Tibial artery (tissue), 4 donors: ENCODE data around the gene OLFM3.

Experiments
- DNase-seq, 2 donors: peaks; one replicate each; pipeline ENCODE4 v3.0.0-alpha.2; 2019
- H3K27ac ChIP-seq, 2 donors: fragments of 200-600 bp; sonication (generic) in 1 of 2; 1 replicate in 1 of 2; 2 replicates in 1 of 2; pipeline ENCODE4 v1.5.1; 2018 to 2019; ENCODE audit warnings: mild to moderate bottlenecking in 1 of 2
- H3K27me3 ChIP-seq, 2 donors: fragments of 200-600 bp; sonication (generic) in 1 of 2; one replicate each; pipeline versions ENCODE4 v1.5.1 to v1.6.0; 2016 to 2019
- H3K36me3 ChIP-seq, 3 donors: fragments of 200-600 bp; sonication (generic) in 2 of 3; one replicate each; pipeline ENCODE4 v1.5.1; 2016 to 2019; ENCODE audit warnings: mild to moderate bottlenecking in 2 of 3
- H3K4me1 ChIP-seq, 4 donors: fragments of 200-600 bp; sonication (generic) in 2 of 4; 1 replicate in 3 of 4; 2 replicates in 1 of 4; pipeline ENCODE4 v1.5.1; 2016 to 2019
- H3K4me3 ChIP-seq, 2 donors: fragments of 200-600 bp; sonication (generic) in 1 of 2; 1 replicate in 1 of 2; 2 replicates in 1 of 2; pipeline ENCODE4 v1.5.1; 2018 to 2019; ENCODE audit warnings: mild to moderate bottlenecking in 2 of 2
- H3K9me3 ChIP-seq, 3 donors: fragments of 200-600 bp; sonication (generic) in 1 of 3; one replicate each; pipeline ENCODE4 v1.5.1; 2016 to 2019
- intact Hi-C: fragments of 100-400 bp; cut with DNase I; formaldehyde crosslinking; loops from one replicate; pipeline ENCODE4 v1.15.0; 2023; ENCODE audit warnings: low total_unique reads
- TF ChIP-seq, protein P1 (sequence below), 2 experiments: fragments of 200-600 bp in 1 of 2; fragments of 450-650 bp in 1 of 2; IDR thresholded peaks; one replicate each; pipeline ENCODE4 v1.5.1; 2017 to 2019; ENCODE audit warnings: antibody characterized with exemption in 2 of 2, mild to moderate bottlenecking in 1 of 2, moderate library complexity in 1 of 2

The OLFM3 gene

DNA sequence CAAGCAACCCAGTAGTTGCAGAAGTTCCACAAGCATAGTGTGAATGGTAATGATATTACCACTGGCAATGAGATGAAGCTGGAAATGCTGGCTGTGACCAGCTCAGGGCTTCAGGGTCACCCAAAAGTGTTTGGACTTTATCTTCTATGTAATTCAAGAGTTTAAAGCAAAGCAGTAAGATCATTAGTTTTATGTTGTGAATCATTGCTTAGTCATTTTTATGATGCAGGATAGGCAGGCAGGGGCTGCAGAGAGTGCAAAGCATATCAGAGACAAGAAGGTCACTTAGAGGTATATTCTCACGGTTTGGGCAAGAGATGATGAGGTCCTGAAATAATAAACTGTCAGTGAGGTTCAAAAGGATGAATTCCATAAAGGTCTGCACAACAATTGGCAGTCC is 147.4 kb downstream of the OLFM3 start:
- intact Hi-C loops, result no loop called here
- TF ChIP-seq, protein P1, sequence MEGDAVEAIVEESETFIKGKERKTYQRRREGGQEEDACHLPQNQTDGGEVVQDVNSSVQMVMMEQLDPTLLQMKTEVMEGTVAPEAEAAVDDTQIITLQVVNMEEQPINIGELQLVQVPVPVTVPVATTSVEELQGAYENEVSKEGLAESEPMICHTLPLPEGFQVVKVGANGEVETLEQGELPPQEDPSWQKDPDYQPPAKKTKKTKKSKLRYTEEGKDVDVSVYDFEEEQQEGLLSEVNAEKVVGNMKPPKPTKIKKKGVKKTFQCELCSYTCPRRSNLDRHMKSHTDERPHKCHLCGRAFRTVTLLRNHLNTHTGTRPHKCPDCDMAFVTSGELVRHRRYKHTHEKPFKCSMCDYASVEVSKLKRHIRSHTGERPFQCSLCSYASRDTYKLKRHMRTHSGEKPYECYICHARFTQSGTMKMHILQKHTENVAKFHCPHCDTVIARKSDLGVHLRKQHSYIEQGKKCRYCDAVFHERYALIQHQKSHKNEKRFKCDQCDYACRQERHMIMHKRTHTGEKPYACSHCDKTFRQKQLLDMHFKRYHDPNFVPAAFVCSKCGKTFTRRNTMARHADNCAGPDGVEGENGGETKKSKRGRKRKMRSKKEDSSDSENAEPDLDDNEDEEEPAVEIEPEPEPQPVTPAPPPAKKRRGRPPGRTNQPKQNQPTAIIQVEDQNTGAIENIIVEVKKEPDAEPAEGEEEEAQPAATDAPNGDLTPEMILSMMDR (IDR thresholded peaks at IDR 0.05), result no peak

DNA sequence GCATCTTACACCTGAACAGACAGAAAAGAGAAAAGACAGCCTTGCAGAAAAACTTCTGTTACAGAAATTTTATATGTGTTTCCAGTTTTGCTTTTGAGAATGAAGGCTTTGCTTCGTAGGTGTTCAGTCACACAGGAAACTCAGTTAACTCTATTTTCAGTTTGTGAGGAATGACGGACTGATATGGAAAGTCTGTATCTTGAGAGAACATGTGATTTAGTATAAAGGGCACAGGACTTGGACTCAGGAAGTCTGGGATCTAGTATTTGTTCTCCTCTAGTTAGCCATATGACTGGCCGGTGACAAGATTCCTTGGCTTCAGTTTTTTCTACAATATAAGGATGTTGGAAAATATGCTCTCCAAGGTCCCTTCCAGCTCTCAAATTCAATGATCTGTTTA is 149.1 kb downstream of the OLFM3 start:
- Histone ChIP-seq H3K36me3 (no peaks in the 10 kb centered on the region), H3K4me1 (no peaks in the 10 kb centered on the region), H3K27me3 (no peaks in the 10 kb centered on the region), H3K27ac (no peak overlapping the region), H3K9me3 (no peaks in the 10 kb centered on the region), H3K4me3 (no peak overlapping the region)
- TF ChIP-seq, protein P1 (IDR thresholded peaks at IDR 0.05), result no peak
- intact Hi-C loops, result no loop called here
- no peak for DNase-seq

More for the DNA sequence above, 147.4 kb downstream of the OLFM3 start:
- Histone ChIP-seq H3K27me3 (no peaks in the 10 kb centered on the region), H3K36me3 (no peaks in the 10 kb centered on the region), H3K27ac (no peak overlapping the region), H3K4me1 (no peaks in the 10 kb centered on the region), H3K4me3 (no peak overlapping the region), H3K9me3 (no peaks in the 10 kb centered on the region)
- DNase-seq, result no peak

DNA sequence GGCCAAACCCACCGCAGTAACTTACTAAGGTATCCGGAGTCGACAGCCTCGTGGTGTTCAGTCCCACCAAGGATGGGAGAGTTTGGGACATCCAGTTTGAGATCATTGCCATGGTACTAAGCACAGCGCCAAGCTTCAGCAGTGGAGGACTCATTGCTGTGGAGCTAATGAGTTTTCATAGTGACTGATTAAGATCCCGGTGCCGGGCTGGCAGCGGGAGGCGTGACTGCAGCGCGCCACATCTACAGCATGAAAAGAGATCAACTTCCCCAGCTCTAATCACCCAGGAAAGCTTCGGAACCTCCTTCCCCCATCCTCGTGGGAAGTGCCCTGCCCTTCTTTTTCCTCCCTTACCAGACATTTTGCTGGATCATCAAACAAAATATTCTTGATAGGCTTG is 149.9 kb downstream of the OLFM3 start:
- Histone ChIP-seq H3K36me3 (no peaks in the 10 kb centered on the region), H3K27me3 (no peaks in the 10 kb centered on the region), H3K4me1 (no peaks in the 10 kb centered on the region), H3K4me3 (no peak overlapping the region), H3K9me3 (no peaks in the 10 kb centered on the region), H3K27ac (no peak overlapping the region)
- no peak for DNase-seq
- intact Hi-C loops, result no loop called here
- TF ChIP-seq, protein P1 (IDR thresholded peaks at IDR 0.05), result no peak

DNA sequence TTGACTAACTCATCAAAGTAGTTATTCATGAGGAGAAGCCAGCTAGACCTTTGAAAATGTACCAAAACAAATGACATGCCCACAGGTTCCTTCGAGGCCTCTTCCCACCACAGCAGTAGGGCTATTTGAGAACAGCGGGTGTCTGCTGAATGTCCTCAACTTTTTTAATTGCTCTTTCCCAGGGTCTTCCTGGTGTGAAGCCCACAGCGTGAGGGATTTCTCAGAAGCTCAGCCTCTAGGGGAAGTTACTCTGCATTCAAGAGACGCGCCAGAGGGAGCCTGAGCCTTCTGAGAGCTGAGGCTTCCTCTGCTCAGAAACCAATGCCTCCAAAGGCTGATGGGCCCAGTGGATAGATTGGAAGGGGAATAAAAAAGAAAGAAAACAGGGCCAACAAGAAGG is 153.6 kb downstream of the OLFM3 start:
- H3K27me3 ChIP-seq, result no peaks in the 10 kb centered on the region
- intact Hi-C loops, result no loop called here
- H3K9me3 ChIP-seq, result no peaks in the 10 kb centered on the region
- DNase-seq, result no peak
- no peaks in the 10 kb centered on the region for H3K4me1 ChIP-seq
- TF ChIP-seq, protein P1 (IDR thresholded peaks at IDR 0.05), result no peak
- no peak overlapping the region for H3K27ac ChIP-seq
- H3K4me3 ChIP-seq, result no peak overlapping the region
- H3K36me3 ChIP-seq, result no peaks in the 10 kb centered on the region

DNA sequence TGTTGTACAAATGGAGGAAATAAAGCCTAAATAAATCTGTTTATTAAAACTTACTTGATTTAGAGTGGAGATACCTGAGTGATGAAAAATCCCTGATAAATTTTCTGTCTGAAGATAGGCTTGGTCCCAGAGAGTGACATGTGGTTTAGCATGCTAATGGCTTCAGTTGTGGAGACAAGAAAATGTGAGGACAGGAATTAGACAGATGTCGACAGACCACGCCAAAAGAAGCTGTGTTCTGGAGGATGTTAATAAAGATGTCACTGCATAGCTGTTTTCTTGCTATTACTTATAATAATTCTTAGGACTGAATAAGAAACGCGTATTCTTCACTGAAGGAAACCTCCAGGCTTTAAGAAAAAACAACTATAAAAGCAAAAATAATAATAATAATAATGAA is 154.9 kb downstream of the OLFM3 start:
- Histone ChIP-seq H3K36me3 (no peaks in the 10 kb centered on the region), H3K27ac (no peak overlapping the region), H3K9me3 (no peaks in the 10 kb centered on the region), H3K4me1 (no peaks in the 10 kb centered on the region), H3K27me3 (no peaks in the 10 kb centered on the region), H3K4me3 (no peak overlapping the region)
- TF ChIP-seq, protein P1 (IDR thresholded peaks at IDR 0.05), result no peak
- no peak for DNase-seq
- intact Hi-C loops, result no loop called here

DNA sequence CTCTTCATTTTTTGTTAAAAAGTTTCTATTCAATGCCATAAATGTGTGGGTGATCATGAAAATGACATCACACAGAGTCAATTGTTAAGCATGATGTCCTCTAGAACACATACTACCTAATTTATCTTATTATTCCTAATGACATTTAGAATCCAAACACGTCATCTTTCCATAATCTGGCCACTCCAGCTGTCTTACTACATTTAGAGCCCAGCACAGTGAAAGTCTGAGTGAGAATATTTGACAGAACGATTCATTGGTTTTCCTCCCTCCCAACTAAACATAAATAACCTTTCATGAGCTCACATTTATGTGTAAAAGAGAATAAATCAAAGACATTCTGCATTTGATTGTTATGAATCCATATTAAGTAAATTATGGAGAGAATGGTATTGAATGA is 160.7 kb downstream of the OLFM3 start:
- Histone ChIP-seq H3K27me3 (no peaks in the 10 kb centered on the region), H3K9me3 (no peaks in the 10 kb centered on the region), H3K4me1 (no peaks in the 10 kb centered on the region), H3K4me3 (no peak overlapping the region), H3K36me3 (no peaks in the 10 kb centered on the region), H3K27ac (no peak overlapping the region)
- TF ChIP-seq, protein P1 (IDR thresholded peaks at IDR 0.05), result no peak
- intact Hi-C loops, result no loop called here
- DNase-seq, result no peak
